GM21786 (cell line): ENCODE data around the gene BSN.

Source experiments
- ATAC-seq: cut with Tn5 transposase; IDR thresholded peaks from one replicate; pipeline ENCODE4 v1.9.1; 2021; ENCODE audit not compliant: unreplicated experiment

The BSN gene

GRCh38 chr3:49602049-49602554, 47.8 kb downstream of the BSN start:
- no peak for ATAC-seq

- ATAC-seq, result no peak
These were observed 48.7 kb downstream of the BSN start for GRCh38 chr3:49602877-49603411.

- ATAC-seq, result no peak
These were observed 52.1 kb downstream of the BSN start for GRCh38 chr3:49606427-49606826.

- ATAC-seq, result no peak
These were observed 52.9 kb downstream of the BSN start for GRCh38 chr3:49607105-49607591.

- ATAC-seq, result no peak
These were observed 53.5 kb downstream of the BSN start for GRCh38 chr3:49607796-49608195.

- no peak for ATAC-seq
These were observed 55.0 kb downstream of the BSN start for GRCh38 chr3:49609314-49609713.

- no peak for ATAC-seq
These were observed 55.5 kb downstream of the BSN start for GRCh38 chr3:49609815-49610214.

GRCh38 chr3:49610666-49611280, 56.5 kb downstream of the BSN start:
- ATAC-seq, result no peak

GRCh38 chr3:49611291-49611690, 57.0 kb downstream of the BSN start:
- no peak for ATAC-seq

- ATAC-seq, result no peak
These were observed 57.4 kb downstream of the BSN start for GRCh38 chr3:49611719-49612118.

- ATAC-seq, result no peak
These were observed 60.7 kb downstream of the BSN start for GRCh38 chr3:49614936-49615335.

- no peak for ATAC-seq
These were observed 61.8 kb downstream of the BSN start for GRCh38 chr3:49616061-49616460.

GRCh38 chr3:49616491-49616941, 62.2 kb downstream of the BSN start:
- ATAC-seq, result no peak

GRCh38 chr3:49617390-49618013, 63.2 kb downstream of the BSN start:
- no peak for ATAC-seq

GRCh38 chr3:49618412-49618811, 64.1 kb downstream of the BSN start:
- no peak for ATAC-seq

- ATAC-seq, result no peak
These were observed 65.4 kb downstream of the BSN start for GRCh38 chr3:49619649-49620048.

- ATAC-seq, result no peak
These were observed 66.5 kb downstream of the BSN start for GRCh38 chr3:49620728-49621127.

GRCh38 chr3:49623071-49623470, 68.8 kb downstream of the BSN start:
- no peak for ATAC-seq

GRCh38 chr3:49625071-49625470, 70.8 kb downstream of the BSN start:
- ATAC-seq, result no peak

- no peak for ATAC-seq
These were observed 71.9 kb downstream of the BSN start for GRCh38 chr3:49626101-49626581.

GRCh38 chr3:49626796-49627195, 72.5 kb downstream of the BSN start:
- no peak for ATAC-seq

- ATAC-seq, result no peak
These were observed 73.4 kb downstream of the BSN start for GRCh38 chr3:49627634-49628033.
